WTC11 (cell line): ENCODE measurements around the gene FSD1L.

Source experiments
- ATF1 ChIP-seq: sonication (generic); formaldehyde crosslinking; IDR thresholded peaks from 2 replicates; pipeline ENCODE4 v1.8.1; 2023; ENCODE audit warnings: mild to moderate bottlenecking, moderate library complexity, missing genetic modification reagents
- ETV6 ChIP-seq: sonication (generic); formaldehyde crosslinking; IDR thresholded peaks from 2 replicates; pipeline ENCODE4 v1.8.1; 2022; ENCODE audit warnings: mild to moderate bottlenecking, missing genetic modification reagents
- KAT7 ChIP-seq: sonication (generic); formaldehyde crosslinking; IDR thresholded peaks from 2 replicates; pipeline ENCODE4 v1.8.1; 2023; ENCODE audit warnings: missing genetic modification reagents, mild to moderate bottlenecking, borderline replicate concordance
- NR2C2 ChIP-seq: sonication (generic); formaldehyde crosslinking; IDR thresholded peaks from 2 replicates; pipeline ENCODE4 v1.8.0; 2022; ENCODE audit warnings: mild to moderate bottlenecking, missing genetic modification reagents
- NR3C1 ChIP-seq: sonication (generic); formaldehyde crosslinking; conservative IDR thresholded peaks from 2 replicates; pipeline ENCODE4 v1.8.1; 2023; ENCODE audit warnings: low read depth, mild to moderate bottlenecking, missing genetic modification reagents
- SMAD4 ChIP-seq: sonication (generic); formaldehyde crosslinking; IDR thresholded peaks from 2 replicates; pipeline ENCODE4 v1.8.0; 2022; ENCODE audit warnings: mild to moderate bottlenecking, missing genetic modification reagents
- ZNF138 ChIP-seq: sonication (generic); formaldehyde crosslinking; conservative IDR thresholded peaks from 2 replicates; pipeline ENCODE4 v1.8.1; 2022; ENCODE audit warnings: mild to moderate bottlenecking, moderate library complexity, missing genetic modification reagents
- ZNF317 ChIP-seq: sonication (generic); formaldehyde crosslinking; IDR thresholded peaks from 2 replicates; pipeline ENCODE4 v1.8.1; 2023; ENCODE audit warnings: low read depth, mild to moderate bottlenecking, moderate library complexity, missing genetic modification reagents, borderline replicate concordance
- TF ChIP-seq, protein P1 (sequence below): fragments of 200-600 bp; IDR thresholded peaks from 2 replicates; pipeline ENCODE4 v1.8.0; 2022; ENCODE audit warnings: antibody characterized with exemption
- TF ChIP-seq, protein P2 (sequence below): sonication (generic); formaldehyde crosslinking; IDR thresholded peaks from 2 replicates; pipeline ENCODE4 v1.8.1; 2023; ENCODE audit warnings: mild to moderate bottlenecking, missing genetic modification reagents
- TF ChIP-seq, protein P3 (sequence below): sonication (generic); formaldehyde crosslinking; IDR thresholded peaks from 2 replicates; pipeline ENCODE4 v1.8.0; 2023; ENCODE audit warnings: missing genetic modification reagents, mild to moderate bottlenecking, borderline replicate concordance
- TF ChIP-seq, protein P4 (sequence below): sonication (generic); formaldehyde crosslinking; IDR thresholded peaks from 2 replicates; pipeline ENCODE4 v1.8.0; 2023; ENCODE audit warnings: mild to moderate bottlenecking, missing genetic modification reagents
- TF ChIP-seq, protein P5 (sequence below): sonication (generic); formaldehyde crosslinking; IDR thresholded peaks from 2 replicates; pipeline ENCODE4 v1.8.1; 2023; ENCODE audit warnings: mild to moderate bottlenecking, moderate library complexity, missing genetic modification reagents

DNA sequence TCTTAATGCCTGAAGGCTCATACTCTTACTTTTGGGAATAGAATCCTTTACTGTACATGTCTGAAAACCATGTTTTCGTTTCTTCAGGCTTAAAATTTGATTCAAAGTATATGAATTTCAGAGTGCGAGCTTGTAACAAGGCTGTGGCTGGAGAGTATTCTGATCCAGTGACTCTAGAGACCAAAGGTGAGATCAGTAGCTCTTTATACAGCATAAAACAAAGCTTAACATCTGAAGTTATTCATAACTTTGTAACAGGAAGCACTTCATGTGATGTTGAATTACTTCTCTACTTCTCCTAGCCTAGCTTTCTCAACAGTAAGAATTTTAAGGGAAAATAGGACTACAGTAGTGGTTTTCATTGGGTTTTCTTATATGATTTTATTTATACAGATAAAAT, 60.7 kb downstream of the FSD1L start:
- TF ChIP-seq, protein P1, sequence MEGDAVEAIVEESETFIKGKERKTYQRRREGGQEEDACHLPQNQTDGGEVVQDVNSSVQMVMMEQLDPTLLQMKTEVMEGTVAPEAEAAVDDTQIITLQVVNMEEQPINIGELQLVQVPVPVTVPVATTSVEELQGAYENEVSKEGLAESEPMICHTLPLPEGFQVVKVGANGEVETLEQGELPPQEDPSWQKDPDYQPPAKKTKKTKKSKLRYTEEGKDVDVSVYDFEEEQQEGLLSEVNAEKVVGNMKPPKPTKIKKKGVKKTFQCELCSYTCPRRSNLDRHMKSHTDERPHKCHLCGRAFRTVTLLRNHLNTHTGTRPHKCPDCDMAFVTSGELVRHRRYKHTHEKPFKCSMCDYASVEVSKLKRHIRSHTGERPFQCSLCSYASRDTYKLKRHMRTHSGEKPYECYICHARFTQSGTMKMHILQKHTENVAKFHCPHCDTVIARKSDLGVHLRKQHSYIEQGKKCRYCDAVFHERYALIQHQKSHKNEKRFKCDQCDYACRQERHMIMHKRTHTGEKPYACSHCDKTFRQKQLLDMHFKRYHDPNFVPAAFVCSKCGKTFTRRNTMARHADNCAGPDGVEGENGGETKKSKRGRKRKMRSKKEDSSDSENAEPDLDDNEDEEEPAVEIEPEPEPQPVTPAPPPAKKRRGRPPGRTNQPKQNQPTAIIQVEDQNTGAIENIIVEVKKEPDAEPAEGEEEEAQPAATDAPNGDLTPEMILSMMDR: no peak
- TF ChIP-seq SMAD4 (CRISPR knock-in tag): no peak
- TF ChIP-seq NR2C2 (CRISPR knock-in tag): no peak
- TF ChIP-seq, protein P2, sequence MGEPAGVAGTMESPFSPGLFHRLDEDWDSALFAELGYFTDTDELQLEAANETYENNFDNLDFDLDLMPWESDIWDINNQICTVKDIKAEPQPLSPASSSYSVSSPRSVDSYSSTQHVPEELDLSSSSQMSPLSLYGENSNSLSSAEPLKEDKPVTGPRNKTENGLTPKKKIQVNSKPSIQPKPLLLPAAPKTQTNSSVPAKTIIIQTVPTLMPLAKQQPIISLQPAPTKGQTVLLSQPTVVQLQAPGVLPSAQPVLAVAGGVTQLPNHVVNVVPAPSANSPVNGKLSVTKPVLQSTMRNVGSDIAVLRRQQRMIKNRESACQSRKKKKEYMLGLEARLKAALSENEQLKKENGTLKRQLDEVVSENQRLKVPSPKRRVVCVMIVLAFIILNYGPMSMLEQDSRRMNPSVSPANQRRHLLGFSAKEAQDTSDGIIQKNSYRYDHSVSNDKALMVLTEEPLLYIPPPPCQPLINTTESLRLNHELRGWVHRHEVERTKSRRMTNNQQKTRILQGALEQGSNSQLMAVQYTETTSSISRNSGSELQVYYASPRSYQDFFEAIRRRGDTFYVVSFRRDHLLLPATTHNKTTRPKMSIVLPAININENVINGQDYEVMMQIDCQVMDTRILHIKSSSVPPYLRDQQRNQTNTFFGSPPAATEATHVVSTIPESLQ (CRISPR knock-in tag): no peak
- no peak for TF ChIP-seq ETV6 (CRISPR knock-in tag)
- TF ChIP-seq ZNF317: no peak
- no peak for TF ChIP-seq ZNF138 (CRISPR knock-in tag)
- TF ChIP-seq, protein P3, sequence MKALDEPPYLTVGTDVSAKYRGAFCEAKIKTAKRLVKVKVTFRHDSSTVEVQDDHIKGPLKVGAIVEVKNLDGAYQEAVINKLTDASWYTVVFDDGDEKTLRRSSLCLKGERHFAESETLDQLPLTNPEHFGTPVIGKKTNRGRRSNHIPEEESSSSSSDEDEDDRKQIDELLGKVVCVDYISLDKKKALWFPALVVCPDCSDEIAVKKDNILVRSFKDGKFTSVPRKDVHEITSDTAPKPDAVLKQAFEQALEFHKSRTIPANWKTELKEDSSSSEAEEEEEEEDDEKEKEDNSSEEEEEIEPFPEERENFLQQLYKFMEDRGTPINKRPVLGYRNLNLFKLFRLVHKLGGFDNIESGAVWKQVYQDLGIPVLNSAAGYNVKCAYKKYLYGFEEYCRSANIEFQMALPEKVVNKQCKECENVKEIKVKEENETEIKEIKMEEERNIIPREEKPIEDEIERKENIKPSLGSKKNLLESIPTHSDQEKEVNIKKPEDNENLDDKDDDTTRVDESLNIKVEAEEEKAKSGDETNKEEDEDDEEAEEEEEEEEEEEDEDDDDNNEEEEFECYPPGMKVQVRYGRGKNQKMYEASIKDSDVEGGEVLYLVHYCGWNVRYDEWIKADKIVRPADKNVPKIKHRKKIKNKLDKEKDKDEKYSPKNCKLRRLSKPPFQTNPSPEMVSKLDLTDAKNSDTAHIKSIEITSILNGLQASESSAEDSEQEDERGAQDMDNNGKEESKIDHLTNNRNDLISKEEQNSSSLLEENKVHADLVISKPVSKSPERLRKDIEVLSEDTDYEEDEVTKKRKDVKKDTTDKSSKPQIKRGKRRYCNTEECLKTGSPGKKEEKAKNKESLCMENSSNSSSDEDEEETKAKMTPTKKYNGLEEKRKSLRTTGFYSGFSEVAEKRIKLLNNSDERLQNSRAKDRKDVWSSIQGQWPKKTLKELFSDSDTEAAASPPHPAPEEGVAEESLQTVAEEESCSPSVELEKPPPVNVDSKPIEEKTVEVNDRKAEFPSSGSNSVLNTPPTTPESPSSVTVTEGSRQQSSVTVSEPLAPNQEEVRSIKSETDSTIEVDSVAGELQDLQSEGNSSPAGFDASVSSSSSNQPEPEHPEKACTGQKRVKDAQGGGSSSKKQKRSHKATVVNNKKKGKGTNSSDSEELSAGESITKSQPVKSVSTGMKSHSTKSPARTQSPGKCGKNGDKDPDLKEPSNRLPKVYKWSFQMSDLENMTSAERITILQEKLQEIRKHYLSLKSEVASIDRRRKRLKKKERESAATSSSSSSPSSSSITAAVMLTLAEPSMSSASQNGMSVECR: no peak
- TF ChIP-seq, protein P4, sequence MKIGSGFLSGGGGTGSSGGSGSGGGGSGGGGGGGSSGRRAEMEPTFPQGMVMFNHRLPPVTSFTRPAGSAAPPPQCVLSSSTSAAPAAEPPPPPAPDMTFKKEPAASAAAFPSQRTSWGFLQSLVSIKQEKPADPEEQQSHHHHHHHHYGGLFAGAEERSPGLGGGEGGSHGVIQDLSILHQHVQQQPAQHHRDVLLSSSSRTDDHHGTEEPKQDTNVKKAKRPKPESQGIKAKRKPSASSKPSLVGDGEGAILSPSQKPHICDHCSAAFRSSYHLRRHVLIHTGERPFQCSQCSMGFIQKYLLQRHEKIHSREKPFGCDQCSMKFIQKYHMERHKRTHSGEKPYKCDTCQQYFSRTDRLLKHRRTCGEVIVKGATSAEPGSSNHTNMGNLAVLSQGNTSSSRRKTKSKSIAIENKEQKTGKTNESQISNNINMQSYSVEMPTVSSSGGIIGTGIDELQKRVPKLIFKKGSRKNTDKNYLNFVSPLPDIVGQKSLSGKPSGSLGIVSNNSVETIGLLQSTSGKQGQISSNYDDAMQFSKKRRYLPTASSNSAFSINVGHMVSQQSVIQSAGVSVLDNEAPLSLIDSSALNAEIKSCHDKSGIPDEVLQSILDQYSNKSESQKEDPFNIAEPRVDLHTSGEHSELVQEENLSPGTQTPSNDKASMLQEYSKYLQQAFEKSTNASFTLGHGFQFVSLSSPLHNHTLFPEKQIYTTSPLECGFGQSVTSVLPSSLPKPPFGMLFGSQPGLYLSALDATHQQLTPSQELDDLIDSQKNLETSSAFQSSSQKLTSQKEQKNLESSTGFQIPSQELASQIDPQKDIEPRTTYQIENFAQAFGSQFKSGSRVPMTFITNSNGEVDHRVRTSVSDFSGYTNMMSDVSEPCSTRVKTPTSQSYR (CRISPR knock-in tag): no peak
- TF ChIP-seq, protein P5, sequence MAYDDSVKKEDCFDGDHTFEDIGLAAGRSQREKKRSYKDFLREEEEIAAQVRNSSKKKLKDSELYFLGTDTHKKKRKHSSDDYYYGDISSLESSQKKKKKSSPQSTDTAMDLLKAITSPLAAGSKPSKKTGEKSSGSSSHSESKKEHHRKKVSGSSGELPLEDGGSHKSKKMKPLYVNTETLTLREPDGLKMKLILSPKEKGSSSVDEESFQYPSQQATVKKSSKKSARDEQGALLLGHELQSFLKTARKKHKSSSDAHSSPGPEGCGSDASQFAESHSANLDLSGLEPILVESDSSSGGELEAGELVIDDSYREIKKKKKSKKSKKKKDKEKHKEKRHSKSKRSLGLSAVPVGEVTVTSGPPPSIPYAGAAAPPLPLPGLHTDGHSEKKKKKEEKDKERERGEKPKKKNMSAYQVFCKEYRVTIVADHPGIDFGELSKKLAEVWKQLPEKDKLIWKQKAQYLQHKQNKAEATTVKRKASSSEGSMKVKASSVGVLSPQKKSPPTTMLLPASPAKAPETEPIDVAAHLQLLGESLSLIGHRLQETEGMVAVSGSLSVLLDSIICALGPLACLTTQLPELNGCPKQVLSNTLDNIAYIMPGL (CRISPR knock-in tag): no peak
- no peak for TF ChIP-seq ATF1 (CRISPR knock-in tag)
- TF ChIP-seq NR3C1 (CRISPR knock-in tag): no peak
- TF ChIP-seq KAT7 (CRISPR knock-in tag): no peak
